Fibroblast of lung (primary cell): ENCODE measurements around the gene THBS1.

Experiments
- CTCF ChIP-seq, 2 donors: IDR thresholded peaks in 1 of 2; conservative IDR thresholded peaks in 1 of 2; 1 replicate in 1 of 2; 2 replicates in 1 of 2; pipeline ENCODE4 v1.5.1; 2011 to 2012; ENCODE audit warnings: low read length in 2 of 2, control low read depth in 1 of 2, inconsistent platforms in 1 of 2, low read depth in 1 of 2, mild to moderate bottlenecking in 1 of 2
- EZH2 ChIP-seq: IDR thresholded peaks from 2 replicates; pipeline ENCODE4 v1.5.1; 2012; ENCODE audit warnings: low read length, control low read depth, mild to moderate bottlenecking; ENCODE audit errors: missing control alignments

GRCh38 chr15:39629906-39630305, 49.0 kb downstream of the THBS1 start:
- TF ChIP-seq CTCF (conservative IDR thresholded peaks at IDR 0.05 in 1 of 2, IDR thresholded peaks at IDR 0.05 in 1 of 2; ENCODE audit: low read depth in 1 of 2, low read length in 2 of 2) = no peak
- no peak for TF ChIP-seq EZH2
